ENCODE measurements around the gene ACO1. TPM values are rescaled to one million over a fixed set of nuclear protein-coding genes. Genes with fewer than 3 reads are reported as not detected.
A peak's percentile ranks its signal among the peaks of the same experiment; 100 is the strongest.

Gene ACO1
- polyA plus RNA-seq, 3 donors, result 2.9 to 12.5 (median 10.5) TPM

DNA sequence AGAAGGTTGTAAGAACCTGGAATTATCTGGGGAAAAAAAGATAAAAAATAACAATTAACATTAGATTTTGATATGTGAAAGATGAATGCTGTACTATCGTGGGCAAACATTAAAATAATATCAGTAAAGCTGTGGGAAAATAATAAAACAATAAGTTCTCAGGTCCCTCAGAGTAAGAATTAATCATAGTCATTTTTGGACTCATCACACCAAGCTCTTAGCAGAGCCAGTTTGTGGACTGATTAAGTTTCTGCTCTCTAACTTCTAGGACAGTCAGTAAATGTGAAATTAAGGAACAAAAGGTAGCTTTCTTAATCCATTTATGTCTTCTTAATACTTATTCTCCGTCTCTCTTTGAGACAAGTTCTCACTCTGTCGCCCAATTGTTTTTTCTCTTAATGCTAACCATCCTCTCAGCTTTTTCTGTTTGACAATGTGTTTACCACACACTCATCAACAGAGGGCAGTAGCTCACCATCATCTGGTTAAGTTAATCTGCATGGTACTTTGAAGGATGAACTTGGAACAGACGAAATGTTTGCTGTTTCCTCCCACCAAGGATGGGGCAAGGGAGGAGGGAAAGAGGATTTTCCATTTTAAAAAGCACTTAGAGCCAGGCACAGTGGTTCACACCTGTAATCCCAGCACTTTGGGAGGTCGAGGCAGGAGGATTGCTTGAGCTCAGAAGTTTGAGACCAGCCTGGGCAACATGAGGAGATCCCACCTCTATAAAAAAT is 5.3 kb upstream of the ACO1 start:
- Histone ChIP-seq H3K27me3 (ENCODE audit: control insufficient read depth in 2 of 2, insufficient read depth in 2 of 2, low read length in 2 of 2) (peaks cover 13 to 17% of the 10 kb centered on the region in 2 donors), H3K9me3 (replicated peaks in 1 of 2; ENCODE audit: control insufficient read depth in 1 of 2, insufficient read depth in 1 of 2, low read length in 2 of 2) (no peaks in the 10 kb centered on the region), H2AFZ (ENCODE audit: insufficient read depth, low read depth, low read length, poor library complexity, severe bottlenecking) (no peak overlapping the region), H3K4me2 (replicated peaks; ENCODE audit: extremely low read depth, low read length, poor library complexity, severe bottlenecking) (no peak overlapping the region), H3K36me3 (replicated peaks in 1 of 2; ENCODE audit: control insufficient read depth in 1 of 2, insufficient read depth in 2 of 2, low read length in 2 of 2) (no peaks in the 10 kb centered on the region), H3K9ac (ENCODE audit: insufficient read depth, low read length, poor library complexity, severe bottlenecking) (no peak overlapping the region), H3K4me3 (replicated peaks in 1 of 3; ENCODE audit: low read depth in 2 of 3, low read length in 3 of 3) (no peak overlapping the region), H3K27ac (ENCODE audit: low read depth in 1 of 2, low read length in 2 of 2) (no peak overlapping the region), H4K20me1 (ENCODE audit: insufficient read depth, low read length) (no peaks in the 10 kb centered on the region), H3K4me1 (ENCODE audit: control insufficient read depth in 1 of 2, insufficient read depth in 2 of 2, low read length in 2 of 2) (peaks cover 7 to 8% of the 10 kb centered on the region in 2 donors), H3K79me2 (ENCODE audit: insufficient read depth, low read length) (no peaks in the 10 kb centered on the region)
- peaks cover 15% of the 10 kb centered on the region for H3K4me1 Mint-ChIP-seq
- no peak overlapping the region for H3K4me3 Mint-ChIP-seq
- no peak overlapping the region for H3K27ac Mint-ChIP-seq
- H3K36me3 Mint-ChIP-seq, result no peaks in the 10 kb centered on the region
- DNase-seq, result peak; percentile 50 to 68 (median 62)
- TF ChIP-seq, protein P1, sequence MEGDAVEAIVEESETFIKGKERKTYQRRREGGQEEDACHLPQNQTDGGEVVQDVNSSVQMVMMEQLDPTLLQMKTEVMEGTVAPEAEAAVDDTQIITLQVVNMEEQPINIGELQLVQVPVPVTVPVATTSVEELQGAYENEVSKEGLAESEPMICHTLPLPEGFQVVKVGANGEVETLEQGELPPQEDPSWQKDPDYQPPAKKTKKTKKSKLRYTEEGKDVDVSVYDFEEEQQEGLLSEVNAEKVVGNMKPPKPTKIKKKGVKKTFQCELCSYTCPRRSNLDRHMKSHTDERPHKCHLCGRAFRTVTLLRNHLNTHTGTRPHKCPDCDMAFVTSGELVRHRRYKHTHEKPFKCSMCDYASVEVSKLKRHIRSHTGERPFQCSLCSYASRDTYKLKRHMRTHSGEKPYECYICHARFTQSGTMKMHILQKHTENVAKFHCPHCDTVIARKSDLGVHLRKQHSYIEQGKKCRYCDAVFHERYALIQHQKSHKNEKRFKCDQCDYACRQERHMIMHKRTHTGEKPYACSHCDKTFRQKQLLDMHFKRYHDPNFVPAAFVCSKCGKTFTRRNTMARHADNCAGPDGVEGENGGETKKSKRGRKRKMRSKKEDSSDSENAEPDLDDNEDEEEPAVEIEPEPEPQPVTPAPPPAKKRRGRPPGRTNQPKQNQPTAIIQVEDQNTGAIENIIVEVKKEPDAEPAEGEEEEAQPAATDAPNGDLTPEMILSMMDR (IDR thresholded peaks at IDR 0.05), result peak; percentile 66
- intact Hi-C loops (cut with micrococcal nuclease), result loop anchor here in 1 of 2 donors (1.0 to 5.0 kb wide), 2 partner anchors 200 to 588 kb away; no protein-coding TSS in a partner anchor
- WGBS (ENCODE audit: insufficient coverage), result no CpG with 5 or more reads among the region's 5 CpGs
- peaks cover 25 to 36% (median 26%) of the 10 kb centered on the region in 3 donors for H3K27me3 Mint-ChIP-seq (ENCODE audit: low read depth in 3 of 3)
- no peaks in the 10 kb centered on the region for H3K9me3 Mint-ChIP-seq

- no peaks in the 10 kb centered on the region for H3K36me3 Mint-ChIP-seq
- 80% methylated on average over 1 of the region's 3 CpGs for WGBS (ENCODE audit: insufficient coverage)
- H3K9me3 Mint-ChIP-seq, result no peaks in the 10 kb centered on the region
Measured at GRCh38 chr9:32380944-32381343, 3.5 kb upstream of the ACO1 start.

More at GRCh38 chr9:32380944-32381343, 3.5 kb upstream of the ACO1 start:
- peaks cover 24% of the 10 kb centered on the region for H3K4me1 Mint-ChIP-seq
- peaks cover 23 to 36% (median 26%) of the 10 kb centered on the region in 3 donors for H3K27me3 Mint-ChIP-seq (ENCODE audit: low read depth in 3 of 3)
- TF ChIP-seq, protein P1 (IDR thresholded peaks at IDR 0.05), result no peak
- no peak overlapping the region for H3K27ac ChIP-seq (ENCODE audit: low read depth in 1 of 2, low read length in 2 of 2)
- H3K4me3 Mint-ChIP-seq, result no peak overlapping the region
- no peak overlapping the region for H2AFZ ChIP-seq (ENCODE audit: insufficient read depth, low read depth, low read length, poor library complexity, severe bottlenecking)
- no peaks in the 10 kb centered on the region for H3K79me2 ChIP-seq (ENCODE audit: insufficient read depth, low read length)
- no peaks in the 10 kb centered on the region for H3K36me3 ChIP-seq (replicated peaks in 1 of 2; ENCODE audit: control insufficient read depth in 1 of 2, insufficient read depth in 2 of 2, low read length in 2 of 2)
- H3K9me3 ChIP-seq (replicated peaks in 1 of 2; ENCODE audit: control insufficient read depth in 1 of 2, insufficient read depth in 1 of 2, low read length in 2 of 2), result no peaks in the 10 kb centered on the region
- peaks cover 13 to 14% of the 10 kb centered on the region in 2 donors for H3K4me1 ChIP-seq (ENCODE audit: control insufficient read depth in 1 of 2, insufficient read depth in 2 of 2, low read length in 2 of 2)
- no peak for DNase-seq
- peaks cover 13 to 17% of the 10 kb centered on the region in 2 donors for H3K27me3 ChIP-seq (ENCODE audit: control insufficient read depth in 2 of 2, insufficient read depth in 2 of 2, low read length in 2 of 2)
- intact Hi-C loops (cut with micrococcal nuclease), result loop anchor here in 1 of 2 donors (2.0 kb wide), 1 partner anchor 198 kb away; no protein-coding TSS in a partner anchor
- no peaks in the 10 kb centered on the region for H4K20me1 ChIP-seq (ENCODE audit: insufficient read depth, low read length)
- H3K4me3 ChIP-seq (replicated peaks in 1 of 3; ENCODE audit: low read depth in 2 of 3, low read length in 3 of 3), result no peak overlapping the region
- no peak overlapping the region for H3K27ac Mint-ChIP-seq
- H3K9ac ChIP-seq (ENCODE audit: insufficient read depth, low read length, poor library complexity, severe bottlenecking), result no peak overlapping the region
- no peak overlapping the region for H3K4me2 ChIP-seq (replicated peaks; ENCODE audit: extremely low read depth, low read length, poor library complexity, severe bottlenecking)

Data from CD14-positive monocyte (primary cell).